ENCODE measurements around the gene TRIM31. TPM values are rescaled to one million over a fixed set of nuclear protein-coding genes. Genes with fewer than 3 reads are reported as not detected.

Gene TRIM31
- total and polyA plus RNA-seq, 10 of the 15 experiments (the other 5 are each of a cell fraction or from before 2014, with no cell fraction given): 0.09 to 20.5 (median 0.31) TPM; not detected in 3

DNA sequence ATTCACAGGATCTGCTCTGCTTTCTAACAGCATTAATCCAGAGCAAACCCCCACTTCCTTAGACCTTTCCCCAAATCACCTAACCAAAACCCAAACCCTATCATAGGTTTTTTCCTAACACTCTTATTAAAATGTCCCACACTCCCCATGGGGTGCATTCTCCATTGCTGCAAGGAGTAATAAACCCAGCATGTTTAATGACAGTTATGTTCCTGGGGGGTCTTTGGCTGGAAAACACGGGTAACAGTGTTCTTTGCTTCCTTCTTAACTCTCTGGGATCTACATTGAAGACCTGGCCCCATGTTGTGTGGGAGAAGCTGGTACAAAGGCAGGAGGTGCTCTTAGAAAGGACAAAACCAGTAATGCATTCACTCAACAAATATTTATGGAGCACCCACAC lies 16.1 kb downstream of the TRIM31 start:
- Histone ChIP-seq H3K9ac (ENCODE audit: control insufficient read depth, insufficient read depth, low read length) (no peak overlapping the region), H3K9me3 (replicated peaks; ENCODE audit: control insufficient read depth, insufficient read depth, low read length) (no peaks in the 10 kb centered on the region), H4K20me1 (ENCODE audit: control insufficient read depth, insufficient read depth) (no peaks in the 10 kb centered on the region), H3K4me1 (ENCODE audit: control insufficient read depth, insufficient read depth, low read length) (peaks cover 12% of the 10 kb centered on the region), H3K27me3 (replicated peaks in 1 of 2; ENCODE audit: control insufficient read depth in 2 of 2, insufficient read depth in 2 of 2, low read length in 1 of 2) (peaks cover 12 to 28% of the 10 kb centered on the region in 2 experiments), H2AFZ (ENCODE audit: control insufficient read depth, low read depth, low read length) (no peak overlapping the region), H3K79me2 (ENCODE audit: control insufficient read depth, insufficient read depth, low read length) (no peaks in the 10 kb centered on the region), H3K4me2 (ENCODE audit: control insufficient read depth, insufficient read depth) (no peak overlapping the region), H3K27ac (ENCODE audit: control insufficient read depth, insufficient read depth) (no peak overlapping the region), H3K4me3 (no peak overlapping the region), H3K36me3 (ENCODE audit: control insufficient read depth in 2 of 2, insufficient read depth in 2 of 2, low read length in 1 of 2) (no peaks in the 10 kb centered on the region)
- in situ Hi-C loops (cut with MboI): no loop called here
- BruUV-seq (replicated peaks): no TSS peak
- intact Hi-C loops (cut with micrococcal nuclease; ENCODE audit: unreplicated experiment): no loop called here
- ATAC-seq: no peak
- DNase-seq (ENCODE audit: low read depth, low spot score): no peak
- WGBS (ENCODE audit: insufficient coverage, insufficient replicate concordance, low lambda C conversion rate, missing lambda C conversion rate): 0% methylated on average over 1 of the region's 1 CpG
- ChIA-PET SMC1A (ENCODE audit: uncharacterized antibody, unreplicated experiment) (interaction anchor here (3.8 kb wide), 1 partner anchor 36 kb away, joined by 13 read pairs; no protein-coding TSS in a partner anchor), RAD21 (ENCODE audit: unreplicated experiment) (interaction anchor here (2.0 kb wide), 1 partner anchor 34 kb away, joined by 6 read pairs; no protein-coding TSS in a partner anchor), CTCF (interaction anchor here (0.6 to 2.0 kb wide), 3 partner anchors 8 to 34 kb away, joined by 4 to 7 read pairs (median 5); no protein-coding TSS in a partner anchor), POLR2A (interaction anchor here (2.0 kb wide), 1 partner anchor 33 kb away, joined by 8 read pairs; no protein-coding TSS in a partner anchor)
- no peak for FAIRE-seq
- TF ChIP-seq RCOR1 (conservative IDR thresholded peaks at IDR 0.05; ENCODE audit: low read depth, low read length) (no peak), RAD51 (IDR thresholded peaks at IDR 0.05) (no peak), SUZ12 (IDR thresholded peaks at IDR 0.05; ENCODE audit: unreplicated experiment) (no peak), RB1 (IDR thresholded peaks at IDR 0.05; ENCODE audit: borderline replicate concordance) (no peak)

DNA sequence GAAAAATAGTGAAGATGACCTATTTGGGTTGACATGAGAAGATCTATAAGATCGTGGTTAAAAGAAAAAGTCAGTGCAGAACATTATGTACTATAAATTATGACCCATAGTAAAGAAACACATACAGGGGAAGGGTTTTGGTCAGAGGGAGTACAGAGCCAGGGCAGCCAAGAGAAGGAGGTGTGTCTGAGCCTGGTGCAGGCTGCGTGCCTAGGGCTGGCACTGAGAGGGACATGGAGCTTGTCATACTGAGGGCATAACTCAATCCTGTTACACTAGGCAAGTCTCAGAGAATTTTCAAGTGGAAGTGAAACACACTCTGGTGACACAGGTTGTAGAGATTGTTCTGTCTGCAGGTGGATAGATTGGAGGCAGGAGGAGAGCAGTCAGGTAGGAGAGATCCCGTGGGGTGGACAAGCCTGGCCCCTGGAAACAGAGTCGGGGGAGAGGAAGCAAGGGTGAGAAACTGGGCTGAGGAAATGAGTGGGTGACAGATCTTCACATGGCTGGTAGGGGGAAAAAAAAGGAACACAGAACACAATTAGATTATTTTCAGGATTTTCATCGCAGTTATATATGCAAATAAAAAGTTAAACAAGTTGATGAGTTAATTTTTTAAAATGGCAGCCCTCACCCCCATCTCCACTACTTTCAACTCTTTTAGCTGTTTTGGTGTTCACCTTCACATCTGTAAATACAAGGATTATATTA lies 18.8 kb downstream of the TRIM31 start:
- FAIRE-seq: no peak
- TF ChIP-seq, protein P1, sequence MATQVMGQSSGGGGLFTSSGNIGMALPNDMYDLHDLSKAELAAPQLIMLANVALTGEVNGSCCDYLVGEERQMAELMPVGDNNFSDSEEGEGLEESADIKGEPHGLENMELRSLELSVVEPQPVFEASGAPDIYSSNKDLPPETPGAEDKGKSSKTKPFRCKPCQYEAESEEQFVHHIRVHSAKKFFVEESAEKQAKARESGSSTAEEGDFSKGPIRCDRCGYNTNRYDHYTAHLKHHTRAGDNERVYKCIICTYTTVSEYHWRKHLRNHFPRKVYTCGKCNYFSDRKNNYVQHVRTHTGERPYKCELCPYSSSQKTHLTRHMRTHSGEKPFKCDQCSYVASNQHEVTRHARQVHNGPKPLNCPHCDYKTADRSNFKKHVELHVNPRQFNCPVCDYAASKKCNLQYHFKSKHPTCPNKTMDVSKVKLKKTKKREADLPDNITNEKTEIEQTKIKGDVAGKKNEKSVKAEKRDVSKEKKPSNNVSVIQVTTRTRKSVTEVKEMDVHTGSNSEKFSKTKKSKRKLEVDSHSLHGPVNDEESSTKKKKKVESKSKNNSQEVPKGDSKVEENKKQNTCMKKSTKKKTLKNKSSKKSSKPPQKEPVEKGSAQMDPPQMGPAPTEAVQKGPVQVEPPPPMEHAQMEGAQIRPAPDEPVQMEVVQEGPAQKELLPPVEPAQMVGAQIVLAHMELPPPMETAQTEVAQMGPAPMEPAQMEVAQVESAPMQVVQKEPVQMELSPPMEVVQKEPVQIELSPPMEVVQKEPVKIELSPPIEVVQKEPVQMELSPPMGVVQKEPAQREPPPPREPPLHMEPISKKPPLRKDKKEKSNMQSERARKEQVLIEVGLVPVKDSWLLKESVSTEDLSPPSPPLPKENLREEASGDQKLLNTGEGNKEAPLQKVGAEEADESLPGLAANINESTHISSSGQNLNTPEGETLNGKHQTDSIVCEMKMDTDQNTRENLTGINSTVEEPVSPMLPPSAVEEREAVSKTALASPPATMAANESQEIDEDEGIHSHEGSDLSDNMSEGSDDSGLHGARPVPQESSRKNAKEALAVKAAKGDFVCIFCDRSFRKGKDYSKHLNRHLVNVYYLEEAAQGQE (IDR thresholded peaks at IDR 0.05; ENCODE audit: low read depth, low read length): no peak
- TF ChIP-seq MTA2 (IDR thresholded peaks at IDR 0.05; ENCODE audit: low read depth) (no peak), BHLHE40 (IDR thresholded peaks at IDR 0.05; ENCODE audit: borderline replicate concordance in 1 of 2, low read depth in 2 of 2, low read length in 1 of 2) (no peak), ZBED1 (IDR thresholded peaks at IDR 0.05; ENCODE audit: borderline replicate concordance) (no peak), RCOR1 (conservative IDR thresholded peaks at IDR 0.05; ENCODE audit: low read depth, low read length) (no peak), POLR2AphosphoS5 (IDR thresholded peaks at IDR 0.05; ENCODE audit: low read length) (no peak), JUNB (IDR thresholded peaks at IDR 0.05) (no peak), FOXM1 (IDR thresholded peaks at IDR 0.05; ENCODE audit: low read depth, low read length) (no peak), TARDBP (IDR thresholded peaks at IDR 0.05; ENCODE audit: borderline replicate concordance) (no peak), WRNIP1 (IDR thresholded peaks at IDR 0.05; ENCODE audit: borderline replicate concordance, low read depth, low read length) (no peak)

More for the DNA sequence above, 18.8 kb downstream of the TRIM31 start:
- Histone ChIP-seq H4K20me1 (ENCODE audit: control insufficient read depth, insufficient read depth) (no peaks in the 10 kb centered on the region), H3K9ac (ENCODE audit: control insufficient read depth, insufficient read depth, low read length) (no peak overlapping the region), H3K27ac (ENCODE audit: control insufficient read depth, insufficient read depth) (no peak overlapping the region), H3K4me3 (no peak overlapping the region), H3K4me2 (ENCODE audit: control insufficient read depth, insufficient read depth) (no peak overlapping the region), H3K79me2 (ENCODE audit: control insufficient read depth, insufficient read depth, low read length) (no peaks in the 10 kb centered on the region), H3K9me3 (replicated peaks; ENCODE audit: control insufficient read depth, insufficient read depth, low read length) (no peaks in the 10 kb centered on the region), H3K27me3 (replicated peaks in 1 of 2; ENCODE audit: control insufficient read depth in 2 of 2, insufficient read depth in 2 of 2, low read length in 1 of 2) (peaks cover 6 to 7% of the 10 kb centered on the region in 2 experiments; a peak in 2 of 4 replicates), H3K36me3 (ENCODE audit: control insufficient read depth in 2 of 2, insufficient read depth in 2 of 2, low read length in 1 of 2) (no peaks in the 10 kb centered on the region), H2AFZ (ENCODE audit: control insufficient read depth, low read depth, low read length) (no peak overlapping the region), H3K4me1 (ENCODE audit: control insufficient read depth, insufficient read depth, low read length) (no peaks in the 10 kb centered on the region)
- ChIA-PET CTCF (interaction anchor here (1.3 to 2.1 kb wide), 3 partner anchors 11 to 37 kb away, joined by 3 to 16 read pairs (median 4); no protein-coding TSS in a partner anchor), SMC1A (ENCODE audit: uncharacterized antibody, unreplicated experiment) (interaction anchor here (2.0 to 3.8 kb wide), 2 partner anchors 10 to 38 kb away, joined by 11 to 13 read pairs; no protein-coding TSS in a partner anchor), POLR2A (no interaction called here), RAD21 (ENCODE audit: unreplicated experiment) (interaction anchor here (1.0 to 1.9 kb wide), 2 partner anchors 9 to 245 kb away, joined by 3 to 9 read pairs; no protein-coding TSS in a partner anchor)
- intact Hi-C loops (cut with micrococcal nuclease; ENCODE audit: unreplicated experiment): no loop called here
- no peak for ATAC-seq
- DNase-seq (ENCODE audit: low read depth, low spot score): no peak
- WGBS (ENCODE audit: insufficient coverage, insufficient replicate concordance, low lambda C conversion rate, missing lambda C conversion rate): 6% methylated on average over 5 of the region's 5 CpGs
- in situ Hi-C loops (cut with MboI): no loop called here
- no TSS peak for BruUV-seq (replicated peaks)

Data from GM12878 (cell line).